ENCODE measurements around the gene MAPK1IP1L.

GRCh38 chr14:55005071-55005470, 46.4 kb upstream of the MAPK1IP1L start:
- TF ChIP-seq CTCF (IDR thresholded peaks at IDR 0.05) (no peak), POLR2AphosphoS5 (IDR thresholded peaks at IDR 0.05) (no peak)

Measured in prostate gland (tissue), 2 donors.